Measurements from ENCODE around the gene SCRN1.

SCRN1 gene

GRCh38 chr7:30005464-30005863, 15.9 kb upstream of the SCRN1 start:
- no peak for DNase-seq (ENCODE audit: low read depth)
- no peak for TF ChIP-seq CTCF (IDR thresholded peaks at IDR 0.05; ENCODE audit: low read depth, low read length, missing control alignments)
- H3K4me3 ChIP-seq (ENCODE audit: low read depth, low read length) = no peak overlapping the region

- H3K4me3 ChIP-seq (ENCODE audit: low read depth, low read length) = no peak overlapping the region
- no peak for DNase-seq (ENCODE audit: low read depth)
- no peak for TF ChIP-seq CTCF (IDR thresholded peaks at IDR 0.05; ENCODE audit: low read depth, low read length, missing control alignments)
Measured at GRCh38 chr7:30003098-30003497, 13.5 kb upstream of the SCRN1 start.

- TF ChIP-seq CTCF (IDR thresholded peaks at IDR 0.05; ENCODE audit: low read depth, low read length, missing control alignments) = no peak
- no peak for DNase-seq (ENCODE audit: low read depth)
- no peak overlapping the region for H3K4me3 ChIP-seq (ENCODE audit: low read depth, low read length)
Measured at GRCh38 chr7:30001998-30002397, 12.4 kb upstream of the SCRN1 start.

- no peak for TF ChIP-seq CTCF (IDR thresholded peaks at IDR 0.05; ENCODE audit: low read depth, low read length, missing control alignments)
- DNase-seq (ENCODE audit: low read depth) = no peak
- no peak overlapping the region for H3K4me3 ChIP-seq (ENCODE audit: low read depth, low read length)
Measured at GRCh38 chr7:29998489-29998888, 8.9 kb upstream of the SCRN1 start.

- TF ChIP-seq CTCF (IDR thresholded peaks at IDR 0.05; ENCODE audit: low read depth, low read length, missing control alignments) = no peak
- no peak overlapping the region for H3K4me3 ChIP-seq (ENCODE audit: low read depth, low read length)
- no peak for DNase-seq (ENCODE audit: low read depth)
Measured at GRCh38 chr7:29996321-29996720, 6.7 kb upstream of the SCRN1 start.

- no peak for DNase-seq (ENCODE audit: low read depth)
- no peak overlapping the region for H3K4me3 ChIP-seq (ENCODE audit: low read depth, low read length)
- TF ChIP-seq CTCF (IDR thresholded peaks at IDR 0.05; ENCODE audit: low read depth, low read length, missing control alignments) = no peak
Measured at GRCh38 chr7:29995652-29996051, 6.1 kb upstream of the SCRN1 start.

GRCh38 chr7:29993140-29993539, 3.5 kb upstream of the SCRN1 start:
- TF ChIP-seq CTCF (IDR thresholded peaks at IDR 0.05; ENCODE audit: low read depth, low read length, missing control alignments) = no peak
- DNase-seq (ENCODE audit: low read depth) = no peak
- H3K4me3 ChIP-seq (ENCODE audit: low read depth, low read length) = no peak overlapping the region

Data from GM12864 (cell line).